IPS-11a (cell line): ENCODE data around the gene GMPR2.

ENCODE experiments used
- H3K4me3 ChIP-seq: one replicate; pipeline ENCODE4 v1.5.1; 2013; ENCODE audit warnings: low read depth, low read length, control low read depth

Gene GMPR2

DNA sequence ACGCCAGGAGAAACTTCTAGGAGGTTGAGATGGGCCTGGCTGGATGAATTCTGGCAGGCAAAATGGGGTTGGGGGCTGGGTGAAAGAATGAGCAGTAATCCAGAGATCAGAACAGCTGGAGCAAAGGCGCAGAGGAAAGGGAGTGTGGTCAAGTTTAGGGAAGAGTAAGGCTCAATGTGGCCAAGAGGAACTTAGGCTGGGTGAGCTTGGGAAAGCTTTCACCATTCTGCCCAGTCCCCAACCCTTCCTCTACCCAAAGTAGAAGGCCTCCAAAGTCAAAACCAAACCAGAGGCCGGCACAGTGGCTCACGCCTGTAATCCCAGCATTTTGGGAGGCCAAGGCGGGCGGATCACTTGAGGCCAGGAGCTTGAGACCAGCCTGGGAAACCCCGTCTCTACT lies 48.9 kb downstream of the GMPR2 start:
- H3K4me3 ChIP-seq = no peak overlapping the region

DNA sequence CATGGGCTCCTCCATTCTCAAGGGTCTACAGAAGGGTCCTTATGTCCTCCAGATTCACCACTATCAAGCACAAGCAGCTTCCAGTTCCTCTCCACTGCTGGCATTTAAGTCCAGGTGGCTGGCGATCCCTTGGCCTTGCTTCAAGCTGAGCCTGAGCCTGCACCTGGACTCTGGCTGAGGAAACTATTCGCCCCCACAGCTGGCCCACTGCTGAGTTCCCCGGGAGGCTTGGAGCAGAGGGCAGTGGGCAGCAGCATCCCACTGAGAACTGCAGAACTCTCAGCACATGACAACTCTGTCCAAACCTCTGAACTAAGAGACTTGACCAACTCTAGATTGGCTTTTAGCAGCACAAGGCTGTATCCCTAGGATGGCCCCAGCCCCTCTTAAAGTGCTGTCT lies 50.0 kb downstream of the GMPR2 start:
- no peak overlapping the region for H3K4me3 ChIP-seq

DNA sequence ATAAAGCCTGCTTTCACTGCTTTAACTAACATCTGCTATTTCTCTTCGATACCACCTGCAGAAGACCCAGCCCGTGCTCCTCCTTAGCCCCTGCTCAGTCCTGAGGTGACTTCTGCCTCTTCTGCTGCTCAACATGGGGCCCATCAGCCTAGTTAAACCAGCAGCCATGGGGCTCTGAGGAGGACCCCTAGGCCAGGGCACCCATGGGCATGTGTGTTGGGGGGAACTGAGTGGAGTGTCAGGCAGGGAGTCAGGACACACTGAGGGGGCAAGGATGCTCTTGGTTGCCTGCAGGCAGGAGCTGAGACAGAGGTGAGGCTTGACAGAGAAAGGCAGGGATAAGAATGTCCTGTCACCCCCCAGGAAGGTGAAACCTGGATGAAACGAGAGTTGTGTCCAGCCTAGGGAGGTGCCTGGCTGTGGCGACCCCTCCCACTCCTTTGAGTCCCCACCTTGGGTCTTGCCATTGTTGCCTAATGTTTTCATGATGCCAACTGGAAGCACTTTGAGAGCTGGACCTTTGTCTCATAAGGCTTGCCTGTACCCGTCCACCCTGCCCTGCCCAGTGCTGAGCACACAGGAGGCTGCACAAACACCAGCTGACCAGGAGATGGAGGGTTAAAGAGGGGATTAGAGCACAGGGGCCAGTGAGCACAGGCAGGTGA lies 51.2 kb downstream of the GMPR2 start:
- H3K4me3 ChIP-seq = no peak overlapping the region

DNA sequence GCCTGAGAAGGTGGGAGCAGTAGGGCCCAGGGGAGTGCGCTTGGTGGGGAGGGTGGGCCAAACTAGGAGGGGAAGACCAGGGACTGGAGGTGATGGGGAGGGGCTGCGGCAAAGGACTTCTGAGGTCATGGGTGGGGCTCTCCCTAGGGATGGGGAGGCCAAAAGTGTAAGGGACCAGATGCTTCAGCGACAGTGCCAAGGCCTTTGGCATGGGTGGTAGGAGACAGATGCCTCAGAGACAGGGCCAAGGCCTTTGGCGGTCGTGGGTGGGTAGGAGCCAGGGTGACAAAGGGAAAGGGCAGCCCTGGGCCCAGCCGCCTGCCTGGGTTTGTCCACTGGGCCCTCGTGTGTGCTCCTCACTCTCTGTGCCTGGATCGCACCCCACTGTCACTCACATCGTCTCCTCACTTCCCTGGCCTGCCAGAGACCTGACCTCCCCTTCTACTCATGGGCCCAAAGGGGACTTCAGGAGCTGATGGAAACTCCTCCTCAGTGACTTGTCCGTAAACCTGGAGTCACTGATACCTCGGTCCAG lies 51.8 kb downstream of the GMPR2 start:
- H3K4me3 ChIP-seq = no peak overlapping the region

DNA sequence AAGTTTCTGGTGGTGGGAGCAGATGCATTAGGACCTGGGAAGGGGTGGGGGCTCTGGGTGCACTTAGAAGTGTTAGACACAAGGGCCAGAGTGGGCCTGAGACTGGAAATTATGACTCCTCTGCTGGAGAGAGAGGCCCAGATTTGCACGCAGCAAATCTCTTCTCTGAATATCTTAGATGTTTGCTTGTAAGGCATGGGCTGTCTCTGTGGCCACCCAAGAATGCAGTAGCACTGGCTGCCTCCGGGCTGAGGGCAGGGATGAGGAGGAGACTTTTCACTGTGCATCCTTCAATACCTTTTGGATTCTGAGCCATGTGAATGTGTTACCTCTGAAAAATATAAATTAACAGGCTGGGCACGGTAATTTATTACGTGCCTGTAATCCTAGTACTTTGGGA lies 52.6 kb downstream of the GMPR2 start:
- no peak overlapping the region for H3K4me3 ChIP-seq

DNA sequence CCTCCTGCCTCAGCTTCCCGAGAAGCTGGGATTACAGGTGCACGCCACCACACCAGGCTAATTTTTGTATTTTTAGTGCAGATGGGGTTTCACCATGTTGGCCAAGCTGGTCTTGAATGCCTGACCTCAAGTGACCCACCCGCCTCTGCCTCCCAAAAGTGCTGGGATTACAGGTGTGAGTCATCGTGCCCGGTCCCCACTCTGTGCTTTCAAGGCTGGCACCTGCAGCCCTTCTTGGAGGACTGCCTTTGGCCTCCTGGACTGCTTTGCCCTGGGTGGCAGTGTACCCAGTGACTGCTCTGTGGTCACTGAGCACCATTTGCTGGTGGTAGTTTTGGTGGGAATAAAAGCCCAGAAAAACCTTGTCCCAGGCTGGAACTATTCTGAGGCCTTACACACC lies 54.3 kb downstream of the GMPR2 start:
- H3K4me3 ChIP-seq = no peak overlapping the region
